ENCODE measurements around the gene ALK.

The ALK gene

GRCh38 chr2:29921560-29921915 lies at the start of gene ALK:
ALK (minus strand) TSS chr2:29921586; CDS start chr2:29920659, 927 bp downstream.
- Histone ChIP-seq H3K4me1 (ENCODE audit: control insufficient read depth, low read depth, low read length) (peaks cover 5% of the 10 kb centered on the region), H3K27ac (ENCODE audit: low read length) (no peak within 1 kb of the TSS), H3K9ac (ENCODE audit: low read length) (no peak within 1 kb of the TSS), H3K36me3 (ENCODE audit: control insufficient read depth, low read depth, low read length) (no peaks in the 10 kb centered on the region), H3K9me3 (ENCODE audit: control insufficient read depth, low read depth, low read length) (no peaks in the 10 kb centered on the region), H3K4me3 (ENCODE audit: low read length) (peak within 1 kb of the TSS; percentile 60), H3K27me3 (ENCODE audit: control insufficient read depth, insufficient read depth, low read length) (peaks cover 42% of the 10 kb centered on the region)

GRCh38 chr2:29966266-29966665 lies 44.9 kb upstream of the ALK start:
- peaks cover 8% of the 10 kb centered on the region for H3K4me1 ChIP-seq (ENCODE audit: control insufficient read depth, low read depth, low read length)
- H3K36me3 ChIP-seq (ENCODE audit: control insufficient read depth, low read depth, low read length): no peaks in the 10 kb centered on the region
- no peak overlapping the region for H3K9ac ChIP-seq (ENCODE audit: low read length)
- H3K27ac ChIP-seq (ENCODE audit: low read length): no peak overlapping the region
- H3K27me3 ChIP-seq (ENCODE audit: control insufficient read depth, insufficient read depth, low read length): no peaks in the 10 kb centered on the region
- no peaks in the 10 kb centered on the region for H3K9me3 ChIP-seq (ENCODE audit: control insufficient read depth, low read depth, low read length)
- H3K4me3 ChIP-seq (ENCODE audit: low read length): no peak overlapping the region

GRCh38 chr2:29963972-29964570 lies 42.7 kb upstream of the ALK start:
- Histone ChIP-seq H3K9ac (ENCODE audit: low read length) (no peak overlapping the region), H3K27me3 (ENCODE audit: control insufficient read depth, insufficient read depth, low read length) (no peaks in the 10 kb centered on the region)

GRCh38 chr2:29962922-29963321 lies 41.5 kb upstream of the ALK start:
- Histone ChIP-seq H3K4me1 (ENCODE audit: control insufficient read depth, low read depth, low read length) (peaks cover 8% of the 10 kb centered on the region), H3K9me3 (ENCODE audit: control insufficient read depth, low read depth, low read length) (no peaks in the 10 kb centered on the region), H3K4me3 (ENCODE audit: low read length) (no peak overlapping the region), H3K27ac (ENCODE audit: low read length) (no peak overlapping the region), H3K9ac (ENCODE audit: low read length) (no peak overlapping the region), H3K36me3 (ENCODE audit: control insufficient read depth, low read depth, low read length) (no peaks in the 10 kb centered on the region), H3K27me3 (ENCODE audit: control insufficient read depth, insufficient read depth, low read length) (no peaks in the 10 kb centered on the region)

More at GRCh38 chr2:29963972-29964570, 42.7 kb upstream of the ALK start:
- H3K36me3 ChIP-seq (ENCODE audit: control insufficient read depth, low read depth, low read length): no peaks in the 10 kb centered on the region
- no peak overlapping the region for H3K4me3 ChIP-seq (ENCODE audit: low read length)
- H3K27ac ChIP-seq (ENCODE audit: low read length): no peak overlapping the region
- peaks cover 8% of the 10 kb centered on the region for H3K4me1 ChIP-seq (ENCODE audit: control insufficient read depth, low read depth, low read length)
- no peaks in the 10 kb centered on the region for H3K9me3 ChIP-seq (ENCODE audit: control insufficient read depth, low read depth, low read length)

GRCh38 chr2:29954316-29954715 lies 32.9 kb upstream of the ALK start:
- H3K27me3 ChIP-seq (ENCODE audit: control insufficient read depth, insufficient read depth, low read length): no peaks in the 10 kb centered on the region
- no peaks in the 10 kb centered on the region for H3K9me3 ChIP-seq (ENCODE audit: control insufficient read depth, low read depth, low read length)
- no peaks in the 10 kb centered on the region for H3K36me3 ChIP-seq (ENCODE audit: control insufficient read depth, low read depth, low read length)
- peaks cover 7% of the 10 kb centered on the region for H3K4me1 ChIP-seq (ENCODE audit: control insufficient read depth, low read depth, low read length)
- H3K9ac ChIP-seq (ENCODE audit: low read length): no peak overlapping the region
- H3K4me3 ChIP-seq (ENCODE audit: low read length): no peak overlapping the region
- H3K27ac ChIP-seq (ENCODE audit: low read length): no peak overlapping the region

GRCh38 chr2:29952973-29953372 lies 31.6 kb upstream of the ALK start:
- Histone ChIP-seq H3K36me3 (ENCODE audit: control insufficient read depth, low read depth, low read length) (no peaks in the 10 kb centered on the region), H3K4me1 (ENCODE audit: control insufficient read depth, low read depth, low read length) (peaks cover 7% of the 10 kb centered on the region), H3K9ac (ENCODE audit: low read length) (no peak overlapping the region), H3K27ac (ENCODE audit: low read length) (no peak overlapping the region), H3K27me3 (ENCODE audit: control insufficient read depth, insufficient read depth, low read length) (no peaks in the 10 kb centered on the region), H3K4me3 (ENCODE audit: low read length) (no peak overlapping the region), H3K9me3 (ENCODE audit: control insufficient read depth, low read depth, low read length) (no peaks in the 10 kb centered on the region)

- H3K27ac ChIP-seq (ENCODE audit: low read length): no peak overlapping the region
- peaks cover 7% of the 10 kb centered on the region for H3K4me1 ChIP-seq (ENCODE audit: control insufficient read depth, low read depth, low read length)
- H3K9ac ChIP-seq (ENCODE audit: low read length): no peak overlapping the region
- no peak overlapping the region for H3K4me3 ChIP-seq (ENCODE audit: low read length)
- H3K27me3 ChIP-seq (ENCODE audit: control insufficient read depth, insufficient read depth, low read length): no peaks in the 10 kb centered on the region
- H3K9me3 ChIP-seq (ENCODE audit: control insufficient read depth, low read depth, low read length): no peaks in the 10 kb centered on the region
- no peaks in the 10 kb centered on the region for H3K36me3 ChIP-seq (ENCODE audit: control insufficient read depth, low read depth, low read length)
These were observed 30.2 kb upstream of the ALK start for GRCh38 chr2:29951576-29951975.

GRCh38 chr2:29950481-29950880 lies 29.1 kb upstream of the ALK start:
- no peaks in the 10 kb centered on the region for H3K9me3 ChIP-seq (ENCODE audit: control insufficient read depth, low read depth, low read length)
- H3K4me1 ChIP-seq (ENCODE audit: control insufficient read depth, low read depth, low read length): peaks cover 7% of the 10 kb centered on the region
- H3K4me3 ChIP-seq (ENCODE audit: low read length): no peak overlapping the region
- H3K27me3 ChIP-seq (ENCODE audit: control insufficient read depth, insufficient read depth, low read length): no peaks in the 10 kb centered on the region
- H3K36me3 ChIP-seq (ENCODE audit: control insufficient read depth, low read depth, low read length): no peaks in the 10 kb centered on the region
- no peak overlapping the region for H3K9ac ChIP-seq (ENCODE audit: low read length)
- H3K27ac ChIP-seq (ENCODE audit: low read length): no peak overlapping the region

GRCh38 chr2:29949042-29949441 lies 27.7 kb upstream of the ALK start:
- H3K9me3 ChIP-seq (ENCODE audit: control insufficient read depth, low read depth, low read length): no peaks in the 10 kb centered on the region
- H3K36me3 ChIP-seq (ENCODE audit: control insufficient read depth, low read depth, low read length): no peaks in the 10 kb centered on the region
- no peak overlapping the region for H3K27ac ChIP-seq (ENCODE audit: low read length)
- H3K27me3 ChIP-seq (ENCODE audit: control insufficient read depth, insufficient read depth, low read length): no peaks in the 10 kb centered on the region
- H3K9ac ChIP-seq (ENCODE audit: low read length): no peak overlapping the region
- peaks cover 7% of the 10 kb centered on the region for H3K4me1 ChIP-seq (ENCODE audit: control insufficient read depth, low read depth, low read length)
- H3K4me3 ChIP-seq (ENCODE audit: low read length): no peak overlapping the region

- Histone ChIP-seq H3K4me3 (ENCODE audit: low read length) (no peak overlapping the region), H3K4me1 (ENCODE audit: control insufficient read depth, low read depth, low read length) (no peaks in the 10 kb centered on the region), H3K9me3 (ENCODE audit: control insufficient read depth, low read depth, low read length) (no peaks in the 10 kb centered on the region), H3K9ac (ENCODE audit: low read length) (no peak overlapping the region), H3K27me3 (ENCODE audit: control insufficient read depth, insufficient read depth, low read length) (no peaks in the 10 kb centered on the region), H3K27ac (ENCODE audit: low read length) (no peak overlapping the region), H3K36me3 (ENCODE audit: control insufficient read depth, low read depth, low read length) (no peaks in the 10 kb centered on the region)
These were observed 25.1 kb upstream of the ALK start for GRCh38 chr2:29946505-29946904.

- H3K4me1 ChIP-seq (ENCODE audit: control insufficient read depth, low read depth, low read length): no peaks in the 10 kb centered on the region
- H3K9ac ChIP-seq (ENCODE audit: low read length): no peak overlapping the region
- H3K27ac ChIP-seq (ENCODE audit: low read length): no peak overlapping the region
- H3K27me3 ChIP-seq (ENCODE audit: control insufficient read depth, insufficient read depth, low read length): no peaks in the 10 kb centered on the region
- no peaks in the 10 kb centered on the region for H3K36me3 ChIP-seq (ENCODE audit: control insufficient read depth, low read depth, low read length)
- no peak overlapping the region for H3K4me3 ChIP-seq (ENCODE audit: low read length)
- no peaks in the 10 kb centered on the region for H3K9me3 ChIP-seq (ENCODE audit: control insufficient read depth, low read depth, low read length)
These were observed 21.3 kb upstream of the ALK start for GRCh38 chr2:29942711-29943110.

- Histone ChIP-seq H3K4me3 (ENCODE audit: low read length) (no peak overlapping the region), H3K27me3 (ENCODE audit: control insufficient read depth, insufficient read depth, low read length) (no peaks in the 10 kb centered on the region), H3K36me3 (ENCODE audit: control insufficient read depth, low read depth, low read length) (no peaks in the 10 kb centered on the region), H3K9me3 (ENCODE audit: control insufficient read depth, low read depth, low read length) (no peaks in the 10 kb centered on the region), H3K27ac (ENCODE audit: low read length) (no peak overlapping the region), H3K9ac (ENCODE audit: low read length) (no peak overlapping the region), H3K4me1 (ENCODE audit: control insufficient read depth, low read depth, low read length) (no peaks in the 10 kb centered on the region)
These were observed 19.3 kb upstream of the ALK start for GRCh38 chr2:29940706-29941105.

Measured in iPS-18a (cell line).